DMS153 treated with DMSO at 0.1 percent for 48 hours (cell line): Measurements from ENCODE around the gene VEPH1.

ENCODE experiments used
- DNase-seq: peaks from one replicate; lab custom pipeline; 2025; ENCODE audit not compliant: unreplicated experiment; lab: John Stamatoyannopoulos, UW

VEPH1 gene

GRCh38 chr3:157225001-157225400 is 278.2 kb downstream of the VEPH1 start:
- no peak for DNase-seq

- DNase-seq, result no peak
Observed at GRCh38 chr3:157220883-157221282, 282.3 kb downstream of the VEPH1 start.

GRCh38 chr3:157220211-157220610 is 283.0 kb downstream of the VEPH1 start:
- no peak for DNase-seq

- DNase-seq, result no peak
Observed at GRCh38 chr3:157219215-157219614, 284.0 kb downstream of the VEPH1 start.
